Transverse colon (tissue), 4 donors: ENCODE measurements around the gene RHOD.

Experiments used
- EP300 ChIP-seq: sonication (generic); formaldehyde crosslinking; IDR thresholded peaks from one replicate; pipeline ENCODE4 v1.6.1; 2017; ENCODE audit warnings: antibody characterized with exemption, low read depth
- POLR2A ChIP-seq: fragments of 450-650 bp; IDR thresholded peaks from one replicate; pipeline ENCODE4 v1.6.1; 2016; ENCODE audit warnings: antibody characterized with exemption, mild to moderate bottlenecking, moderate library complexity
- POLR2AphosphoS5 ChIP-seq, 3 donors: sonication (generic); formaldehyde crosslinking; IDR thresholded peaks; one replicate each; pipeline ENCODE4 v1.6.1; 2016; ENCODE audit warnings: antibody characterized with exemption in 3 of 3
- TF ChIP-seq, protein P1 (sequence below), 5 experiments: fragments of 200-600 bp in 3 of 5; fragments of 450-650 bp in 2 of 5; sonication (generic) in 3 of 5; IDR thresholded peaks; 1 replicate in 2 of 5; 2 replicates in 3 of 5; pipeline ENCODE4 v1.5.1; 2016 to 2017; ENCODE audit warnings: antibody characterized with exemption in 5 of 5, inconsistent platforms in 3 of 5, mild to moderate bottlenecking in 2 of 5, moderate library complexity in 1 of 5

DNA sequence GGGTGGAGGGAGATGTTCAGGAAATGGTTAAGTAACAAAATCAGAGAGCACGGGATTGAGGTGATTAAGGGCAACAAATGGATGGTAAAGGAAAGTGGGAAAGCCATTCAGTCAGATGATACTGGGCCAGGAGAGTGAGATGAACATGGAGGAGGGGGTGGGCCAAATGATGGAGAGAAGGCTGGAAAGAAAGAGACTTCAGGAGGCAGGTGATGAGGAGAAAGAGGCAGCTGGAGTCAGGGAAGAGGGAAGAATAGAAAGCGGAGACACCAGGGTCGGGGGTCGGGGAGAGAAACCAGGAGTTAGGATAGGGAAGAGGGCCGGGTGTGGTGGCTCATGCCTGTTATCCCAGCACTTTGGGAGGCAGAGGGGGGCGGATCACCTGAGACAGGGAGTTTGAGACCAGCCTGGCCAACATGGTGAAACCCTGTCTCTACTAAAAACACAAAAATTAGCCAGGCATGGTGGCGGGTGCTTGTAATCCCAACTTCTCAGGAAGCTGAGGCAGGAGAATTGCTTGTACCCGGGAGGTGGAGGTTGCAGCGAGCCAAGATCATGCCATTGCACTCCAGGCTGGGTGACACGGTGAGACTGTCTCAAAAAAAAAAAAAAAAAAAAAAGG, 57.7 kb downstream of the RHOD start:
- TF ChIP-seq, protein P1, sequence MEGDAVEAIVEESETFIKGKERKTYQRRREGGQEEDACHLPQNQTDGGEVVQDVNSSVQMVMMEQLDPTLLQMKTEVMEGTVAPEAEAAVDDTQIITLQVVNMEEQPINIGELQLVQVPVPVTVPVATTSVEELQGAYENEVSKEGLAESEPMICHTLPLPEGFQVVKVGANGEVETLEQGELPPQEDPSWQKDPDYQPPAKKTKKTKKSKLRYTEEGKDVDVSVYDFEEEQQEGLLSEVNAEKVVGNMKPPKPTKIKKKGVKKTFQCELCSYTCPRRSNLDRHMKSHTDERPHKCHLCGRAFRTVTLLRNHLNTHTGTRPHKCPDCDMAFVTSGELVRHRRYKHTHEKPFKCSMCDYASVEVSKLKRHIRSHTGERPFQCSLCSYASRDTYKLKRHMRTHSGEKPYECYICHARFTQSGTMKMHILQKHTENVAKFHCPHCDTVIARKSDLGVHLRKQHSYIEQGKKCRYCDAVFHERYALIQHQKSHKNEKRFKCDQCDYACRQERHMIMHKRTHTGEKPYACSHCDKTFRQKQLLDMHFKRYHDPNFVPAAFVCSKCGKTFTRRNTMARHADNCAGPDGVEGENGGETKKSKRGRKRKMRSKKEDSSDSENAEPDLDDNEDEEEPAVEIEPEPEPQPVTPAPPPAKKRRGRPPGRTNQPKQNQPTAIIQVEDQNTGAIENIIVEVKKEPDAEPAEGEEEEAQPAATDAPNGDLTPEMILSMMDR (IDR thresholded peaks at IDR 0.05): no peak
- TF ChIP-seq EP300: no peak
- no peak for TF ChIP-seq POLR2A
- no peak for TF ChIP-seq POLR2AphosphoS5 (IDR thresholded peaks at IDR 0.05)
